Stimulated activated CD8-positive, alpha-beta memory T cell treated with anti-CD3 and anti-CD28 coated beads, Interleukin-7, amount 100 ng/mL, for 24 hours (primary cell): ENCODE measurements around the gene UNC13B.
A peak's percentile ranks its signal among the peaks of the same experiment; 100 is the strongest.
"Not testable (repeated sequence)": the region's sequence is repeated elsewhere in the genome, so short reads cannot be mapped to it uniquely, and the experiment has no call there.

Experiments used
- DNase-seq: peaks from one replicate; pipeline ENCODE4 v3.0.0-alpha.2; 2020; ENCODE audit warnings: low read depth

UNC13B gene

DNA sequence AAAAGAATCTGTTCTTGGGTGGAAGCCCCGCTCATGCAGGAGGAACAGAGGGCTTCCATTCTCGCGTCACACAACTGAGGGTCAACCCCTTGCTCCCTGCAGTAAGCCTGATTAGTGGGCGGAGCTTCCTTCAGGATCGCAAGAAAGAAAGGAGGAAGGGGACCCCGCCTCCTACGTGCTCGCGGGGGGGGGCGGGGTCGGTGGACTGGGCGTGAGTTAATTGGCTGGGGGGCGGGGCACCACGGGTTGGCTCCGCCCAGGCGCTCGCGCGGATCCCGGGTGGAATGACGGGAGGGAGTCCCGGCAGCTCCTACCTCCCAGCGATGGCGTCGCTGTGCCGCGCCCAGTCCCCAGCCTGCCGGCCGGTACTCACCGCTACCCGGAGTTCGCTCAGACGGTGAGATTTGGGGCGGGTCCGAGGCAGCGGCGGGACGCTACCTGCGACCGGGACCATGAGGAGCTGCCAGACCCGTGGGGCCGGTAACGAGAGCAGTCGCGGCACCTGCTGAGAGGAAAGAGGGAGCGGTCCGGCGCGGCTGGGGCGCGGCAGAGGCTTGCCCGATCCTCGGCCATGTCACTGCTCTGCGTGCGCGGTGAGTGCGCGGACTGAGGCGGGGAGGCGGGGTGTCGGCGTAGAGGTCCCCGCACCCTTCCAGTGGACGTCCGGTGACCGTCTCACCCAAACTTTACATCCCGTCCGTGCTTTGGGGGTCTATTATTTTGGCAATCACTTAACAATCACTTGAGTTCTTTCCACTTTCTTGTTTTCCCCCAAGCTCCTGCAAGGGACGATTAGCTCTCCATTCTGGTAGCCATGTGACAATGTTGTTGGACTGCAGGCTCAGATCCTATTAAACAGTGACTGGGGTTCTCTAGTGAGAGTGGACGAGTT lies at the start of gene UNC13B:
UNC13B (plus strand) TSS at position 297 of the 892 bp plus-strand sequence; CDS start at position 572, 275 bp downstream.
- DNase-seq = peak; percentile 28

DNA sequence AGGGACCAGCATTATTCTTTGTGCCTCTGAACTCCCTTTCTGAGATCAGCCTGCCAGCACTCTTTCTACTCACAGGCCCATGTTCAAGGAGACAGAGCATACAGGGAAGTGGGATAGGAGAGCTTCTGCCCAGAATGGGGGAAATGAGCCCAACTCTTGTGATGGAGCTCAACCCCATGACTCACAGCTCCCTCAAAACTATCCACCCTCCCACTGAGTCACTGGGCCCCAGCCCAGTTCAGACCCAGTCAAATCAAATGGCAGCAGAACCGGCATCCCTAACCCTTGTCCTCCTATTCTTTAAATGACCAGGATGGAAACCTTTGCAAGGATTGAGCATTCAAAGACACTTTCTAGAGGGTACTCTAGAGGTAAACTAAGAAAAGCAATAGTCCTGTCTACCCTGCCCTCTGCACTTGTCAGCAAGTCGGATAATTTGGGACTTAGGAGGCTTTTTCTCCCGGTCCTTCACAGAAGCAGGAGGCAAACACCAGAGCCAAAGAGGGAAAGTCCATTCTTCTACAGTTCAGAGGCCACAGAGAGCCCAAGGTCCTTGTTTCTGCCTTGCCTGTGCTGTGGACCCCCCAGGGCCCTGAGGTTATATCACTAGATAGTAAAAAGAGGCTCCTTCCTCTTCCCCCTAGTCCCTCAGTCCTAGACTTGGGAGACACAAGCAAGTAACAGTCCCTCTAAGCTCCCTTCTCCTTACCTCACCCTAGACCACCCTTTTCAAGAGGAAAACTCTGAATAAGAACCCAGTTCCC lies 49.4 kb upstream of the UNC13B start:
- DNase-seq = no peak

DNA sequence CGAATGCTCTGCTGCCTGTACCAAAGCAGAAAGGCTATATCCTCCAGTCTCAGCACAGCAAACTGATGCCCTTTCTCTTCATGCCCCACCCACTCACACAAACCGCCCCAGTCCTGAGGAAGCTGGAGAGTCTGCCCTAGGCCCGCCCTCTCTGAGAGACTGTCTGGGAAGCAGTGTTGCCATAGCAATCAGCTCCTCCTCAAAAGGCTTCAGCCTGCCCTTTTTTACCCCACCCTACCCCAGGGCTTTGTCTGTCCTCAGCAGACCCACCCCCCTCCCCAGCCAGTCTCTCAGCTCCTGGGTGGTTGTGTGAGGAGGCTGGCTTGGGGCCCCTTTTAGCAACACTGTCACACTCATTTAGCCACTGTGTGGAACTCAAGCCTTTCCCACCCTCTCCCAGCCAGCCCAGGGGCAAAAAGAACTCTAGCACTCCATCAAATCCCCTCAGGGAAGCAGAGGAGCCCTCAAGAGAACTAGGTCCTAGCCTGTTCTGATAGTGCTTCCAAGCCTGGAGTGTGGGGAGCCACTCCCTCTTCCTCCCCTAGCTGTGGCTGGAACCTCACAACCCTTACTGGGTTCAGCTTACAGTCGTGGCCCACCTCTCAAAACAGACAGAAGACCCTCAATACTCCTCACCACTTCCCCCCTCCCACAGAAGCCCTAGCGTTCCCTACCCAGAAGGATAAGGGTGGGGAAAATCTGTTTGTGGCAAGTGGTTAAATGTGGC lies 47.5 kb upstream of the UNC13B start:
- DNase-seq = no peak

DNA sequence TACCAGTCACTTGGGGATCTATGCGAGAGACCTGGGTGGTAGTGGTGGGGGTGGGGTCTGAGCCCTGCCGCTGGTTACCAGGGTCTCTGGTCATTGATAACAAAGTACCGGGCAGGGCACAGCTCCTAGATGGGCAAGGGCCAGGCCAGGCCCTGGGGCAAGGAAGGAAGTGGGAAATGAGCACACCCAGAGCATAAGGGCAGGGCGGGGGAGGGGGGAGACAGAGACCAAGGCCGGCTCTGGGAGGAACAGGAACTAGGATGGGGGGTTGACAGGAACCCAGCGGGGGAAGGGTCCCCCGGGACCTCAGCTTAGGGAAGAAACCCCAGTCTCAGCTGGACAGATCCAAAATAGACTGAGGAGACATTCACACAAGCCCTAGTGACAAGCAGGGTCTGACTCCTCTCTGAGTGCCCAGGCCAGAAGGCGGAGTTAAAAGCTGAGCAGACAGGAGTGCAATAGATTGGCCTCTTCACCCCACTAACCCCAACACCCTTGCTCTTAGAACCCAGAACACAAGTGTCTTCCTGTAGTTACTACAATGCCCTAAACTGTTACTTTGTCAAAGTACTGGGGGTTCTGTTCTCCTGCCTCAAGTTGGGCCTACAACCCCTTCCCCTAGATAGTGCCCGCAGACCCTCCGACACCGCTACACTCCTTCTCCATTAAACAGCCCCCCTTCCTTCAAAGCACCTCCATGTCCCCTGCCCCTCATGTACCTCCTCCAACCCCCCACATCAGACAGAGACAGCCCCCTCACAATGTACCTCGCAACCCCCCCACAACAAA lies 46.8 kb upstream of the UNC13B start:
- DNase-seq = no peak

DNA sequence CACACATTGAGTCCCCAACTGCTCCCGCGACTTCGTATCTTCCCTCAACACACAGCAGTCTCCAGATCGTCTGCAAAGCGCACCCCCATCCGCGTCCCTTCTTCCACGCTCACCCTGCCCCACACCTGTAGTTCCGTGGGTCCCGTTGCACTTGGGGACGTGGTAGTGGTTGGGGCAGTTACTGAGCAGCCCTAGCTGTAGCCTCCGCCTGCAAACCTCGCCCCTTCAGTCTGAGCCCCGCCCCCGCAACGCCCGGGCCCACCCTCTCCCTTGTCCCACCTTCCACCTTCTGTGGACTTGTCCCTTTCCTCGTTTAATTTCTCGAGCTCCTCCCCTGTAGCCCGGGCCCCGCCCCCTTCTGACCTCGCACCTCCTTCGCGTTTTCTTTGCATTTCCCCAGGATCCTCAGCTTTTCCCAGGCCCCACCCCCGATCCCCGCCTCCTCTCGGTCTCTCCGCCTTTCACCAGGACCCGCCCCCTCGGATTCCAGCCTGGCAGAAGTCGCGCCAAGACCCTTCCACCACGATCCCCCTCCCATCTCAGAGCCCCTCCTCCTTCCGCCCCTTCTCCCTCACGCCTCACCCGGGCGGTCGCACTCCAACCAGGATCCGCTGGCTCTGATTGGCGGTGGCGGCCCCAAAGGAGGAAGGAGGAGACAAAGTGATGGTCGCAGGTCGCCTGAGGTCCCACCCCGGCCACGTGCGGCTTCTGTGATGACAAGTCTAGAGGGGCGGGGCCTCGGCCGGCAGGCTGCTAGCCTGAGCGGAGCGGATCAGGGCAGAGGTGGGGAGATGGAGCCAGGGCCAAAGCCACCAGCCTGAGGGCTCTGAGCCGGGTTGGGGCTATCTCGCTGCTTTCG lies 45.9 kb upstream of the UNC13B start, which contains the start of gene ATOSB:
ATOSB (minus strand) TSS at position 183 of the 859 bp plus-strand sequence. CDS start 7,588 bp downstream, outside the sequence.
- DNase-seq = peak; percentile 88

DNA sequence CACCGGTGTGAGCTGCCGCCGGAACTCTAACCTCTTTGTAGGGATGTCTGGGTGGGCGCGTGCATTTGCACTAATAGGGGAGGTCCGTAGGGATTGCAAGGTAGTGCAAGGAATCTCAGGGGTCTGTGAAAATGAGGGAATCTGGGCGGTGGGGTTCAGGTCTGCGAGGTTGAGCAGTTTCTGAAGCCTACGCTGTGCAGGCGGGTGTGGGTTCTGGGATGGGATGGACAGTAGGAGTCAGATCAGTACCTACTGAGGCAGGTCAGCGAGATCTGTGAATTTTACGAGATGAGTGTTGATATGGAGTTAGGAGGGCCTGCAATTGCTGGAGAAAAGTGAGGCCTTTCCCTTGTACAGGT lies 45.3 kb upstream of the UNC13B start:
- no peak for DNase-seq

DNA sequence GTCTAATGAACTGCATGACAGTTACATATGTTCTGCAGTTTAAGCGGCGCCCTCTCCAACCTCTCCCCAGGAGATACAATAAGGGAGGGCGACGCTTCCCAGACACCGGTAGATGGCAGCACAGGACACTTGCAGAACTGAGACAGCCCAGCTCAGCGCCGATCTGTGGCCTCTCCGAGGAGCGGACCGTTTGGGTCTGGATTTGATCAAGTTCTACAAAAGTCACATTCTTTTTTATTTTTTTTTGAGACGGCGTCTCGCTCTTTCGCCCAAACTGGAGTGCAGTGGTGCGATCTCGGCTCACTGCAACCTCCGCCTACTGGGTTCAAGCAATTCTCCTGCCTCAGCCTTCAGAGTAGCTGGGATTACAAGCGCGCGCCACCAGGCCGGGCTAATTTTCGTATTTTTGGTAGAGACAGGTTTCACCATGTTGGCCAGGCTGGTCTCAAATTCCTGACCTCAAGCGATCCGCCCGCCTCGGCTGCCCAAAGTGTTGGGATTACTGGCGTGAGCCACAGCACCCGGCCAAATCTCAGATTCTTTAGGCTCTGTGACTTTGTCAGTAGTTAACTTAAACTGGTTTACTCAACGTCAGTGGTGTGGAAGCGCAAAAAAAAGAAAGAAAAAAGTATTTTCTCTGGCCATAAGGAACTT lies 44.8 kb upstream of the UNC13B start:
- peak; percentile 73 for DNase-seq

DNA sequence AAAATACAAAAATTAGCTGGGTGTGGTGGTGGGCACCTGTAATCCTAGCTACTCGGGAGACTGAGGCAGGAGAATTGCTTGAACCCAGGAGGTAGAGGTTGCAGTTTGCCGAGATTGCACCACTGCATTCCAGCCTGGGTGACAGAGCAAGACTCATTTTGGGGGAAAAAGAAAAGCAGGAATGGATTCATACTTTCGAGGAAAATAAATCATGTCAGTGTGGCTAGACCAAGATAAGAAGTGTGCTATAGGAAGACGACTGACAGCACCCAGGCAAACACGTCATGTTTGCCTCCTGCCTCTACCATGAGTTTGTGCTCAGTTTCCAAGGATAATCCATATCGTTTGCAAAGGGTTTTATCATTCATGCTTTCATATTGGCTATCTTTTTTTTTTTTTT lies 26.9 kb upstream of the UNC13B start:
- DNase-seq = no peak

DNA sequence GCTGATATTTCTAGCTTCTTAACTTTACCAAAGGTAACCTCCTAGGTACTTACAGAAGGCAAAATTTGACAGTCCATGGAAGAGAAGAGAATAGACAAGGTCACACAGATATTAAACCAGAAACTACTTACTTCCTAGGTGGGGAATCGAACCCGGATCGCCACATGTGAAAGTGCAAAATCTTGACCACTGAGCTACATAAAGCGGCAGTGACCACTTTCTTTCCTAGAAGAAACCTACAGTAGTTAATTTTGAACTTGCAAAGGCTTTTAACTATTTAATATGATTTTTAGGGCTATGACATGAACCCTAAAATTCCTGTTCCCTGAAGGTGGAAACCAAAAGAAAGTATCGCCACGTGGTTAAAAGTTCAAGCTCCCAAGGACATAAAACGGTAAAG lies 25.8 kb upstream of the UNC13B start:
- DNase-seq = no peak

DNA sequence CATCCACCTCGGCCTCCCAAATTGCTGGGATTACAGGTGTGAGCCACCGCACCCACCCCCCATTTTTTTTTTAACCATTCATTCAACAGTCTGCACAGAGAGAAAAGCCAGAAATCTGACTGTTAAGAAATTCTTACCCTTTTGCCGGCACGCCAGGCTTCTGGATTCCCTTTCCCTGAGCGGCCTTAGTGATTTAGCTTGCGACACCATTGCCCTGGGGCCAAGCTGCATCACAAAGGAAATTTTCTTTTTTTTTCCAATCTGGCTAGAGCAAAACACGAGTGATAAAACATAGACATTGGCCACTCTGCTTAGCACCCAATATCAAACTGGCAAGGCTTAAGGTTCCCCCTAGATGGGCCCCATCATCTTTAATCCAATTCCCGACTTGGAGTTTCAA lies 24.9 kb upstream of the UNC13B start:
- no peak for DNase-seq

DNA sequence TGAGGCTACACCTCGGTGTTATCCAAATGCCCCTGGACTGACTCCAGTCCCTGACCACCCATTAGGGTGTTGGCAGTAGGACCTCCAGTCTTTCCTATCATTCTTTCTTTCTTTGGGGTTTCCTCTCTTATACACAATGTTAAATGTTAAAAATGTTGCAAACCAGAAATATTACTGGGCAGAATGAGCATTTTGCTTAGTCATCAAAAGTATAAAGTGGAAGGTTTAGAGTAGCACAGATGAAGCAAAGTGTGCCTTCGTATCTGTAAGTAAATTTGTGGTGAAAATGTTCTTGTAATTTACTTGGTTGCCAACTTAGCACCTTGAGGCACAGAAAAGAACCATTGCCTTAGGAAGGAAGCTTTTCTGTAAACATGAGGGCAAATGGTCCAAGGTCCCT lies 21.7 kb upstream of the UNC13B start:
- DNase-seq = no peak

DNA sequence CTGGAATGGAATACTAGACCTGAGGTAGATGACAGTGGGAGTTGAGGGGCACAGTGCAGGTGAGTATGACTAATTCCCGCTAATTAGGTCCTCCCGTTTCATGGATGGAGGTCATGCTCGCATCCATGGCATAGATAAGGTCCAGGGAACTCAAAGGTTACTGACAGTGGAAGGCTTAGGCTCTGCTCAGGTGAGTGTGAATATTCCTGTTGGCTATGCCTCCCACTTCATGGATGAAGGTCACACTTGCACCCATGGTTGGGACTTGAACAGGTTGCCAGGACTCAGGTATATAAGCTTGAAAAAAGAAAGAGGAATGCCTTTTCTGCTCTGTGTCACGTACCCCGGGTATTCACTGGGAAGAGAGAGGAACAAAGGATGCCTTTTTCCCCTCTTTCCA lies 19.8 kb upstream of the UNC13B start:
- no peak for DNase-seq

DNA sequence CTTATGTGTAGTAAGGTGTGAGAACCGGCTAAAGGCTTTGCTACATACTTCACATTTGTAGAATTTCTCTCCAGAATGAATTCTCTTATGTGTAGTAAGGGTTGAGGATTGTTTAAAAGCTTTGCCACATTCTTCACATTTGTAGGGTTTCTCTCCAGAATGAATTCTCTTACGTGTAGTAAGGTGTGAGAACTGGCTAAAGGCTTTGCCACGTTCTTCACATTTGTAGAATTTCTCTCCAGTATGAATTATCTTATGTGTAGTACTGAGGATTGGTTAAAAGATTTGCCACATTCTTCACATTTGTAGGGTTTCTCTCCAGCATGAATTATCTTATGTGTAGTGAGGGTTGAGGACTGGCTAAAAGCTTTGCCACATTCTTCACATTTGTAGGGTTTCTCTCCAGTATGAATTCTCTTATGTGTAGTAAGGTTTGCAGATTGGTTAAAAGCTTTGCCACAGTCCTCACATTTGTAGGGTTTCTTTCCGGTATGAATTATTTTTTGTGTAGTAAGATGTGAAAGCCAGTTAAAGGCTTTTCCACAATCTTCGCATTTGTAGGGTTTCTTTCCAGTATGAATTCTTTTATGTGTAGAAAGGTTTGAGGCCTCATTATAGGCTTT lies 13.8 kb upstream of the UNC13B start:
- DNase-seq = not testable (repeated sequence)

DNA sequence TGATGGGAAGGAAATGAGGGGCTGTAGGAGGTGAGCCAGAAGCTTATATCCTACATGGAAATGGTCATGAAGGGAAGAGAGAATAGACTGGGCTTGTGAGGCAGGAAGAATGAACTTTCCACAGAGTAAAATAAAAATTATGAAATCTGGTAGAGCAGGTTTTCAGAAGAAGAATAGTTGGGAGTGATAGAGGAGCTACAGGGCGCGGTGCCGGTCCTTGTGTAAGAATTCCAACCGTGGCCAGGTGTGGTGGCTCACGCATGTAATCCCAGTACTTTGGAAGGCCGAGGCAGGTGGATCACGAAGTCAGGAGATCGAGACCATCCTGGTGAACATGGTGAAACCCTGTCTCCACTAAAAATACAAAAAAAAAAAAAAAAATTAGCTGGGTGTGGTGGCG lies 8.9 kb upstream of the UNC13B start:
- DNase-seq = no peak

DNA sequence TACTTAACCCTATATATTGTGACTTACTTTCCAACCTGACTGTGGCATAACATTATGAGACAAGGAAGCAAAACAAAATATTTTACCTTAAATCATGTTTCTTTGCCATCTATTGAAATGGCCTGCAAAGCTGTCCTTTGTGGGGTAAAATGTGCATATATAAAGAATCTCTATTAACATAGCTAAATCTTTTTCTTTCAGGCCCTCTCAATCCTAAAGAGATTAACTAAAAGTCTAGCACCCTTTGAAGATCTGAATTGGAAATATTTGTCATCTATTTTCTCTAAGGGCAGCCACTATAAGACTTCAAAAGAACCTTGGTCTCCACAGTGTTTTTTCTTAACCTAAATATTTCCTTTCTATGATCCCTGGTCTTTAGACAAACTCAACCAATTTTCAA lies 5.0 kb upstream of the UNC13B start:
- no peak for DNase-seq

DNA sequence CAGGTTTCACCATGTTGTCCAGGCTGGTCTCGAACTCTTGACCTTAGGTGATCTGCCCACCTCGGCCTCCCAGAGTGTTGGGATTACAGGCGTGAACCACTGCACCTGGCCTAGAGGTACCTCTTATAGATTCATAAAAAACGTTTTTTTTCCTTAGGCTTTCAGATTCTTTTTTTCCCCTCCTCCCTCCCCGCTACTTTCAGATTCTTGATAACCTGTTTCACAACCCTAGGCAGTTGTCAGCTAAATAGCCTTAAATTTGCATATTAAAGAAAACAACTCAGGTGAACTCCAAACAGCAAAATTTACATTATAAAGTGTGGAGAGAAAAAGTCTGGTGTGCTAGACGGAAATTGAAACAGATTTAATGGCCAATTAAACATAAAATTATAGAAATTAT lies 4.0 kb upstream of the UNC13B start:
- not testable (repeated sequence) for DNase-seq

DNA sequence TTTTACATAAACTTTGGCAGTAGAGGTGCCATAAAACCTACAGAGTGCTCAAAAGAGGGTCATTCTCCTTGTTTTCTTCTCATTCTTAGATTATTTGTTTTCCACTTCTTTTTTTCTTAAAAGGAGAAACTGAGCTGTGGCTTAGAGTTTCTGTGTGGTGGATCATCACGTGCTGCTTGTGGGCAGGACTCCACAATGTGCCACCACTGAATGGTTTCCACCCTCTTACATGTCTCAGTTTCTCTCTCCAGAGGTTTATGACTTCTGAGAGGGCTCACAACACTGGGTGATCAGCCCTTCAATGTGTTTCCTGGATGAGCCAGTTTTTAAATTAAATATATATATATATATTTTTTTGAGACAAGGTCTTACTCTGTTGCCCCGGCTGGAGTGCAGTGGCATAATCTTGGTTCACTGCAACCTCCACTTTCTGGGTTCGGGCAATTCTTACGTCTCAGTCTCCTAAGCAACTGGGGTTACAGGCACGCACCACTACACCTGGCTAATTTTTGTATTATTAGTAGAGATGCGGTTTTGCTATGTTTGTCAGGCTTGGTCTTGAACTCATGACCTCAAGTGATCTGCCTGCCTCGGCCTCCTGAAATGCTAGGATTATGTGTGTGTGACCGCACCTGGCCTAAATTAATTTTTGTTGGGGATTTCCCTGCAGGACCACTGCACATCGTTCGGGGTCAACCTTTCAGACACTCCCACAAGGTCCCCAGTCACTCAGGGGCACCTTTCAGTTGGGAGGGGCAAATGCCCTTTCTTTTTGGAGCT lies 3.1 kb upstream of the UNC13B start:
- no peak for DNase-seq

DNA sequence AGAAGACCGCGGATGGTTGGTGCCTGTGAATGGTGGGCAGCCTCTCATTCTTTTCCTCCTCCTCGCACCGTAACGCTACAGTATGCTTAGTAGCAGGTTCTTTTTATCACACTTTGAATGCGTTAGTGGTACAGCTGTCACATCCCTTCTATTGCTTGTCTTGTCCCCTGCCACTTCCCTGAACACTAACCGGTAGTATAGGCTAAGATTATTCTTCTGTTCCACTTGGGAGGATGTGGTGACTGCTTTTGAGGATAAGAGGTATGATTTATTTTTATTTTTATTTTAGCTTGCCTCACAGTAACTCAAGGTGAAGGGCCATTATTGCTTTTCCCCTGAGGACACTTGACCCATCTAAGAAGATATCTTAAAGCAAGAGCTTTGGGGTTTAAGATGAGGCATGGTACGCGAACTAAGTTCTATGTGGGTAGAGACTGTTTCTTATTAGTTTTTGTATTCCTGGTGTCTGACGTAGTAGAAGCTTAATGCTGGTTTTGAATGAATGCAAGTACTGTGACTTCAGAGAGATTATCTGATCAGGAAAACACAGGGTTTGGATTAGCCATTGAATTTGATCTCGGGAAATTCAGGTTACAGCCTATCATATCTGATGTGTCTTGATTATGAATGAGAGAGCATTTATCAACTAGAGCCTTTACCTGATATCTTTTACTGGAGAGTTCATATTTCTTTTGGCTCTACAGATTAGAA lies 951 bp downstream of the UNC13B start:
- DNase-seq = no peak
